ENCODE results near the gene SLC4A4. TPM values are rescaled to one million over a fixed set of nuclear protein-coding genes. Genes with fewer than 3 reads are reported as not detected.

The SLC4A4 gene
- total RNA-seq, 1 donor: 13.0 TPM

GRCh38 chr4:71389149-71389827, 50.5 kb downstream of the SLC4A4 start:
- no peaks in the 10 kb centered on the region for H3K9me3 ChIP-seq (ENCODE audit: low read depth, low read length)
- TF ChIP-seq CTCF (IDR thresholded peaks at IDR 0.05; ENCODE audit: extremely low read depth, low read depth, low read length): no peak
- H4K20me1 ChIP-seq (ENCODE audit: insufficient read depth, low read length): no peaks in the 10 kb centered on the region
- no peak overlapping the region for H3K4me3 ChIP-seq (ENCODE audit: insufficient read depth, low read length)
- H3K27me3 ChIP-seq (ENCODE audit: insufficient read depth, low read length): no peaks in the 10 kb centered on the region
- H3K4me1 ChIP-seq (ENCODE audit: insufficient read depth, low read length): peaks cover 7% of the 10 kb centered on the region
- H3K79me2 ChIP-seq (ENCODE audit: insufficient read depth, low read length): peaks cover 2% of the 10 kb centered on the region
- DNase-seq (ENCODE audit: insufficient read length, low spot score, missing footprints): no peak
- H3K4me2 ChIP-seq (ENCODE audit: insufficient read depth, low read length): peak overlapping the region; percentile 34
- no peak overlapping the region for H2AFZ ChIP-seq (ENCODE audit: low read length)
- H3K36me3 ChIP-seq (ENCODE audit: insufficient read depth, low read length): no peaks in the 10 kb centered on the region
- peak overlapping the region; percentile 40 for H3K27ac ChIP-seq (ENCODE audit: low read depth, low read length)

- no peak for DNase-seq (ENCODE audit: insufficient read length, low spot score, missing footprints)
- no peak for TF ChIP-seq CTCF (IDR thresholded peaks at IDR 0.05; ENCODE audit: extremely low read depth, low read depth, low read length)
- Histone ChIP-seq H2AFZ (ENCODE audit: low read length) (no peak overlapping the region), H3K36me3 (ENCODE audit: insufficient read depth, low read length) (no peaks in the 10 kb centered on the region), H3K27ac (ENCODE audit: low read depth, low read length) (no peak overlapping the region), H3K27me3 (ENCODE audit: insufficient read depth, low read length) (no peaks in the 10 kb centered on the region), H3K9me3 (ENCODE audit: low read depth, low read length) (no peaks in the 10 kb centered on the region), H3K4me3 (ENCODE audit: insufficient read depth, low read length) (no peak overlapping the region), H3K4me2 (ENCODE audit: insufficient read depth, low read length) (no peak overlapping the region), H3K4me1 (ENCODE audit: insufficient read depth, low read length) (peaks cover 17% of the 10 kb centered on the region), H4K20me1 (ENCODE audit: insufficient read depth, low read length) (no peaks in the 10 kb centered on the region), H3K79me2 (ENCODE audit: insufficient read depth, low read length) (no peaks in the 10 kb centered on the region)
These were observed 53.3 kb downstream of the SLC4A4 start for GRCh38 chr4:71392109-71392508.

- no peaks in the 10 kb centered on the region for H4K20me1 ChIP-seq (ENCODE audit: insufficient read depth, low read length)
These were observed 57.6 kb downstream of the SLC4A4 start for GRCh38 chr4:71396382-71396781.

More at GRCh38 chr4:71396382-71396781, 57.6 kb downstream of the SLC4A4 start:
- Histone ChIP-seq H3K27me3 (ENCODE audit: insufficient read depth, low read length) (no peaks in the 10 kb centered on the region), H3K27ac (ENCODE audit: low read depth, low read length) (no peak overlapping the region), H3K36me3 (ENCODE audit: insufficient read depth, low read length) (no peaks in the 10 kb centered on the region), H3K4me1 (ENCODE audit: insufficient read depth, low read length) (peaks cover 10% of the 10 kb centered on the region), H3K4me3 (ENCODE audit: insufficient read depth, low read length) (no peak overlapping the region), H2AFZ (ENCODE audit: low read length) (no peak overlapping the region), H3K4me2 (ENCODE audit: insufficient read depth, low read length) (peak overlapping the region; percentile 25), H3K79me2 (ENCODE audit: insufficient read depth, low read length) (no peaks in the 10 kb centered on the region), H3K9me3 (ENCODE audit: low read depth, low read length) (no peaks in the 10 kb centered on the region)
- TF ChIP-seq CTCF (IDR thresholded peaks at IDR 0.05; ENCODE audit: extremely low read depth, low read depth, low read length): no peak
- DNase-seq (ENCODE audit: insufficient read length, low spot score, missing footprints): peak; percentile 83
